IPS-20b (cell line): ENCODE data around the gene LBP.
"Not testable (repeated sequence)": the region's sequence is repeated elsewhere in the genome, so short reads cannot be mapped to it uniquely, and the experiment has no call there.

Source experiments
- H3K27ac ChIP-seq: one replicate; pipeline ENCODE4 v1.5.1; 2013; ENCODE audit warnings: low read length
- H3K27me3 ChIP-seq: 2 replicates; pipeline ENCODE4 v1.6.1; 2013; ENCODE audit warnings: mild to moderate bottlenecking, low read length, inconsistent platforms; ENCODE audit not compliant: insufficient read depth
- H3K36me3 ChIP-seq: 2 replicates; pipeline ENCODE4 v1.6.1; 2013; ENCODE audit warnings: low read depth, mild to moderate bottlenecking, inconsistent platforms, low read length, moderate library complexity; ENCODE audit not compliant: insufficient read depth
- H3K4me1 ChIP-seq: 2 replicates; pipeline ENCODE4 v1.6.1; 2013; ENCODE audit warnings: mild to moderate bottlenecking, control low read depth, inconsistent platforms, low read length, moderate library complexity; ENCODE audit not compliant: insufficient read depth
- H3K4me3 ChIP-seq: 2 replicates; pipeline ENCODE4 v1.5.1; 2013; ENCODE audit warnings: mild to moderate bottlenecking, low read length, inconsistent platforms
- H3K9ac ChIP-seq: 2 replicates; pipeline ENCODE4 v1.6.1; 2013; ENCODE audit warnings: low read depth, mild to moderate bottlenecking, inconsistent platforms, low read length, moderate library complexity
- H3K9me3 ChIP-seq: 2 replicates; pipeline ENCODE4 v1.6.1; 2013; ENCODE audit warnings: mild to moderate bottlenecking, low read depth, low read length, inconsistent platforms; ENCODE audit not compliant: insufficient read depth

LBP gene

GRCh38 chr20:38383147-38383546 lies 36.9 kb downstream of the LBP start:
- Histone ChIP-seq H3K4me1 (peaks cover 8% of the 10 kb centered on the region; the same call in 1 of the 2 replicates), H3K36me3 (no peaks in the 10 kb centered on the region), H3K9me3 (no peaks in the 10 kb centered on the region), H3K9ac (no peak overlapping the region), H3K27ac (no peak overlapping the region), H3K4me3 (no peak overlapping the region), H3K27me3 (no peaks in the 10 kb centered on the region)

GRCh38 chr20:38386004-38386403 lies 39.7 kb downstream of the LBP start:
- H3K27me3 ChIP-seq = no peaks in the 10 kb centered on the region
- H3K4me3 ChIP-seq = no peak overlapping the region
- H3K4me1 ChIP-seq = peaks cover 8% of the 10 kb centered on the region; the same call in 1 of the 2 replicates
- no peak overlapping the region for H3K27ac ChIP-seq
- H3K36me3 ChIP-seq = no peaks in the 10 kb centered on the region
- H3K9me3 ChIP-seq = no peaks in the 10 kb centered on the region
- no peak overlapping the region for H3K9ac ChIP-seq

GRCh38 chr20:38386851-38387250 lies 40.6 kb downstream of the LBP start:
- Histone ChIP-seq H3K9ac (no peak overlapping the region), H3K36me3 (no peaks in the 10 kb centered on the region), H3K4me1 (peaks cover 8% of the 10 kb centered on the region; the same call in 1 of the 2 replicates), H3K27ac (no peak overlapping the region), H3K9me3 (no peaks in the 10 kb centered on the region), H3K27me3 (no peaks in the 10 kb centered on the region), H3K4me3 (no peak overlapping the region)

- Histone ChIP-seq H3K4me3 (no peak overlapping the region), H3K4me1 (peaks cover 5% of the 10 kb centered on the region; the same call in 1 of the 2 replicates), H3K27me3 (no peaks in the 10 kb centered on the region), H3K36me3 (no peaks in the 10 kb centered on the region), H3K9me3 (no peaks in the 10 kb centered on the region), H3K27ac (no peak overlapping the region), H3K9ac (no peak overlapping the region)
Observed at GRCh38 chr20:38387953-38388352, 41.7 kb downstream of the LBP start.

GRCh38 chr20:38392356-38392755 lies 46.1 kb downstream of the LBP start:
- H3K9ac ChIP-seq = no peak overlapping the region
- H3K27ac ChIP-seq = no peak overlapping the region
- H3K4me1 ChIP-seq = no peaks in the 10 kb centered on the region
- no peaks in the 10 kb centered on the region for H3K27me3 ChIP-seq
- H3K4me3 ChIP-seq = no peak overlapping the region
- H3K36me3 ChIP-seq = no peaks in the 10 kb centered on the region
- no peaks in the 10 kb centered on the region for H3K9me3 ChIP-seq

GRCh38 chr20:38393259-38393658 lies 47.0 kb downstream of the LBP start:
- H3K36me3 ChIP-seq = no peaks in the 10 kb centered on the region
- H3K4me3 ChIP-seq = no peak overlapping the region
- no peak overlapping the region for H3K9ac ChIP-seq
- H3K27me3 ChIP-seq = no peaks in the 10 kb centered on the region
- no peaks in the 10 kb centered on the region for H3K4me1 ChIP-seq
- H3K9me3 ChIP-seq = no peaks in the 10 kb centered on the region
- H3K27ac ChIP-seq = no peak overlapping the region

GRCh38 chr20:38395165-38395564 lies 48.9 kb downstream of the LBP start:
- H3K9me3 ChIP-seq = no peaks in the 10 kb centered on the region
- no peaks in the 10 kb centered on the region for H3K27me3 ChIP-seq
- no peak overlapping the region for H3K27ac ChIP-seq
- H3K4me1 ChIP-seq = no peaks in the 10 kb centered on the region
- H3K9ac ChIP-seq = no peak overlapping the region
- H3K36me3 ChIP-seq = no peaks in the 10 kb centered on the region
- H3K4me3 ChIP-seq = no peak overlapping the region

- not testable (repeated sequence) for H3K4me3 ChIP-seq, H3K27me3 ChIP-seq, H3K36me3 ChIP-seq, H3K27ac ChIP-seq, H3K9ac ChIP-seq, H3K4me1 ChIP-seq, H3K9me3 ChIP-seq
Observed at GRCh38 chr20:38395751-38396395, 49.6 kb downstream of the LBP start.

GRCh38 chr20:38402089-38402488 lies 55.8 kb downstream of the LBP start:
- no peaks in the 10 kb centered on the region for H3K4me1 ChIP-seq
- H3K36me3 ChIP-seq = no peaks in the 10 kb centered on the region
- no peak overlapping the region for H3K4me3 ChIP-seq
- no peak overlapping the region for H3K9ac ChIP-seq
- H3K27ac ChIP-seq = no peak overlapping the region
- no peaks in the 10 kb centered on the region for H3K27me3 ChIP-seq
- H3K9me3 ChIP-seq = peaks cover 8% of the 10 kb centered on the region

GRCh38 chr20:38402816-38403215 lies 56.5 kb downstream of the LBP start:
- no peaks in the 10 kb centered on the region for H3K4me1 ChIP-seq
- no peaks in the 10 kb centered on the region for H3K36me3 ChIP-seq
- H3K27me3 ChIP-seq = no peaks in the 10 kb centered on the region
- H3K9me3 ChIP-seq = peaks cover 8% of the 10 kb centered on the region
- H3K9ac ChIP-seq = no peak overlapping the region
- no peak overlapping the region for H3K27ac ChIP-seq
- no peak overlapping the region for H3K4me3 ChIP-seq

GRCh38 chr20:38404016-38404415 lies 57.7 kb downstream of the LBP start:
- Histone ChIP-seq H3K27me3 (no peaks in the 10 kb centered on the region), H3K36me3 (no peaks in the 10 kb centered on the region), H3K4me3 (no peak overlapping the region), H3K9ac (no peak overlapping the region), H3K9me3 (peaks cover 8% of the 10 kb centered on the region), H3K27ac (no peak overlapping the region), H3K4me1 (no peaks in the 10 kb centered on the region)

GRCh38 chr20:38405132-38405531 lies 58.9 kb downstream of the LBP start:
- Histone ChIP-seq H3K27me3 (no peaks in the 10 kb centered on the region), H3K27ac (no peak overlapping the region), H3K9ac (no peak overlapping the region), H3K4me3 (no peak overlapping the region), H3K9me3 (peaks cover 8% of the 10 kb centered on the region), H3K4me1 (no peaks in the 10 kb centered on the region), H3K36me3 (no peaks in the 10 kb centered on the region)
